RWPE1 (cell line): ENCODE measurements around the gene ERBB2.

Experiments
- CTCF ChIA-PET: fragments of 350-600 bp; sonication (Branson Sonifier 250); formaldehyde crosslinking; extraction: SDS; loops from one replicate; lab custom pipeline; 2021; lab: Yijun Ruan, JAX
- POLR2A ChIA-PET: fragments of 400-600 bp; formaldehyde crosslinking; extraction: SDS; loops from one replicate; lab custom pipeline; 2020; ENCODE audit warnings: antibody characterized with exemption; ENCODE audit not compliant: low non-redundant PET; lab: Yijun Ruan, JAX
- DNase-seq: peaks from one replicate; pipeline ENCODE4 v3.0.0; 2012; ENCODE audit warnings: low spot score
- H3K27ac ChIP-seq: fragments of 450-650 bp; 2 replicates; pipeline ENCODE4 v1.5.1; 2017
- TF ChIP-seq, protein P1 (sequence below): fragments of 450-650 bp; conservative IDR thresholded peaks from 2 replicates; pipeline ENCODE4 v1.5.1; 2017; ENCODE audit warnings: low read depth, mild to moderate bottlenecking

The ERBB2 gene

GRCh38 chr17:39727556-39727955, 27.7 kb downstream of the ERBB2 start:
- POLR2A ChIA-PET = no interaction called here
- H3K27ac ChIP-seq = peak overlapping the region; percentile 12; the same call in 1 of the 2 replicates
- DNase-seq = no peak
- TF ChIP-seq, protein P1, sequence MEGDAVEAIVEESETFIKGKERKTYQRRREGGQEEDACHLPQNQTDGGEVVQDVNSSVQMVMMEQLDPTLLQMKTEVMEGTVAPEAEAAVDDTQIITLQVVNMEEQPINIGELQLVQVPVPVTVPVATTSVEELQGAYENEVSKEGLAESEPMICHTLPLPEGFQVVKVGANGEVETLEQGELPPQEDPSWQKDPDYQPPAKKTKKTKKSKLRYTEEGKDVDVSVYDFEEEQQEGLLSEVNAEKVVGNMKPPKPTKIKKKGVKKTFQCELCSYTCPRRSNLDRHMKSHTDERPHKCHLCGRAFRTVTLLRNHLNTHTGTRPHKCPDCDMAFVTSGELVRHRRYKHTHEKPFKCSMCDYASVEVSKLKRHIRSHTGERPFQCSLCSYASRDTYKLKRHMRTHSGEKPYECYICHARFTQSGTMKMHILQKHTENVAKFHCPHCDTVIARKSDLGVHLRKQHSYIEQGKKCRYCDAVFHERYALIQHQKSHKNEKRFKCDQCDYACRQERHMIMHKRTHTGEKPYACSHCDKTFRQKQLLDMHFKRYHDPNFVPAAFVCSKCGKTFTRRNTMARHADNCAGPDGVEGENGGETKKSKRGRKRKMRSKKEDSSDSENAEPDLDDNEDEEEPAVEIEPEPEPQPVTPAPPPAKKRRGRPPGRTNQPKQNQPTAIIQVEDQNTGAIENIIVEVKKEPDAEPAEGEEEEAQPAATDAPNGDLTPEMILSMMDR = no peak
- CTCF ChIA-PET = no interaction called here

DNA sequence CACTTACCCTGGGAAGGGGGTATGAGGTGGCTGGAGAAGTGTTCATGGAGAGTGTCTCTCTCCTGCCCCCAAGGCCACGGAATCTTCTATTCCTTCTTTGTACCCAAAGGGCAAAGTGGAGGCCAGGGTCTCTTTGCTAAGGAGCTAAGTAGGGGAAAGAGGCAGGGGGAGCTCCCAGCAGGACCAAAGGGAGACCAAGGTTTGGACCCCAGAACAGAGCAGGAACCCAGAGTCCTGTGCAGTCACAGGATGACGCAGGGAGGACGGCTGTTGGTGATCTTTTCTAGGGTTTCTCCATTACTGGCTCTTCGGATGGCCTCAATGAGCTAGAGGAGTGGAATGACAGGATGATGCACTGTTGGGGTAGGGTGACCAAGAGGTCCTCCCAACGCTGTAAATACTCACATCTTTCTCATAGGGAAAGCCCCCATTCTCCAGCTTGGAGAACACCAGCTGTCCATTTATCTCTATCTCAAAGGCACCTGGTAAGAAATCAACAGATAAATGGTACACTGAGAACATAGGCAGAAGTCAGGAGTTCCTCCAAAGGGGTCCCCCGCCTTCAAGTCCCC, 29.5 kb downstream of the ERBB2 start:
- TF ChIP-seq, protein P1 = no peak
- POLR2A ChIA-PET = interaction anchor here (0.7 to 1.4 kb wide), 3 partner anchors 10 to 167 kb away, joined by 3 to 7 read pairs (median 6); no protein-coding TSS in a partner anchor
- CTCF ChIA-PET = interaction anchor here (0.6 to 1.9 kb wide), 12 partner anchors 10 to 123 kb away, joined by 3 to 11 read pairs (median 4); partner anchors contain the start of genes ERBB2 and PNMT
- no peak for DNase-seq
- H3K27ac ChIP-seq = peak overlapping the region; percentile 74; the same call in 1 of the 2 replicates

- CTCF ChIA-PET = interaction anchor here (0.5 to 1.9 kb wide), 15 partner anchors 9 to 124 kb away, joined by 3 to 11 read pairs (median 4); partner anchors contain the start of genes ERBB2 and PNMT
- TF ChIP-seq, protein P1 = peak; percentile 91
Observed at GRCh38 chr17:39730095-39730921, 30.4 kb downstream of the ERBB2 start, which contains the start of gene MIEN1. MIEN1 (minus strand) TSS chr17:39730532; CDS start chr17:39730495, 37 bp downstream.

GRCh38 chr17:39732586-39732985, 32.7 kb downstream of the ERBB2 start:
- ChIA-PET CTCF (no interaction called here), POLR2A (no interaction called here)
- TF ChIP-seq, protein P1 = no peak
- DNase-seq = no peak
- H3K27ac ChIP-seq = no peak overlapping the region

More at GRCh38 chr17:39730095-39730921, 30.4 kb downstream of the ERBB2 start, which contains the start of gene MIEN1:
- peak within 1 kb of the TSS; percentile 74 for H3K27ac ChIP-seq
- DNase-seq = peak; percentile 94
- POLR2A ChIA-PET = interaction anchor here (0.7 to 1.4 kb wide), 4 partner anchors 9 to 166 kb away, joined by 3 to 7 read pairs (median 6); partner anchors contain the start of gene ERBB2

DNA sequence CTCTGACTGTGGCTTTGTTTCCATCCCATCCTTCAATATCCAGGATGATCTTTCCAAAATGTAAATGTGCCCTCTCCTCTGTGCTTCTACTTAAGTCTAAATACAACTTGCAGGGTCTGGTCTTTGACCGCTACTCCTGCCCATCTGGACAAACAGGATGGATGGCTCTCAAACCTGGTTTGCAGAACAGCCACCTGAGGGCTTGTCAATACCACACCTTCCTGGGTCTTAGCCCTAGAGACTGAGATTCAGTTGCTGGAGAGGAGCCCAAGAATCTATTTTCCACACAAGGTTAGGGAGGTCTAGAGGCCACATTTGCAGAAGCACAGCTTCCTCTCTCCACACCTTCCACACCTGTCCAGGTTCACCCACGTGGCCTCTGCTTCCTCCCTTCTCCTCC, 36.0 kb downstream of the ERBB2 start:
- TF ChIP-seq, protein P1 = no peak
- H3K27ac ChIP-seq = no peak overlapping the region
- ChIA-PET POLR2A (no interaction called here), CTCF (no interaction called here)
- no peak for DNase-seq
